PC-3 (cell line): Measurements from ENCODE around the gene EIF5AL1. TPM values are rescaled to one million over a fixed set of nuclear protein-coding genes. Genes with fewer than 3 reads are reported as not detected.

ENCODE experiments used
- ATAC-seq: fragments of 200-7000 bp; cut with Tn5 transposase; 2 replicates; pipeline ENCODE4 v1.9.1; 2020; ENCODE audit warnings: mild to moderate bottlenecking, moderate library complexity
- BruUV-seq: library from RNA; stranded (reverse); fragments of 400-500 nt; replicated peaks from 2 replicates; lab custom pipeline; 2021; lab: Mats Ljungman, UMichigan
- CTCF ChIA-PET: fragments of 300-600 bp; sonication (Branson Sonifier 250); formaldehyde crosslinking; loops from one replicate; lab custom pipeline; 2022; ENCODE audit warnings: antibody characterized with exemption; lab: Charles Lee
- POLR2A ChIA-PET: fragments of 300-600 bp; sonication (Branson Sonifier 250); formaldehyde crosslinking; loops from one replicate; lab custom pipeline; 2022; ENCODE audit warnings: antibody characterized with exemption; ENCODE audit not compliant: unreplicated experiment; lab: Charles Lee
- DNase-seq: peaks from one replicate; pipeline ENCODE4 v3.0.0-alpha.2; 2015
- H2AFZ ChIP-seq: fragments of 300-600 bp; sonication (generic); 2 replicates; pipeline ENCODE4 v1.6.0; 2016; ENCODE audit warnings: antibody characterized with exemption, low read length
- H3F3A ChIP-seq: fragments of 300-600 bp; sonication (generic); one replicate; pipeline ENCODE4 v1.6.0; 2017; ENCODE audit warnings: antibody characterized with exemption, low read length, control low read depth, mild to moderate bottlenecking; ENCODE audit not compliant: unreplicated experiment
- H3K27ac ChIP-seq: fragments of 300-600 bp; sonication (generic); 2 replicates; pipeline ENCODE4 v1.5.1; 2016; ENCODE audit warnings: mild to moderate bottlenecking, low read length
- H3K27me3 ChIP-seq: fragments of 300-600 bp; sonication (generic); 2 replicates; pipeline ENCODE4 v1.6.1; 2016; ENCODE audit warnings: low read length, mixed read lengths
- H3K36me3 ChIP-seq: fragments of 300-600 bp; sonication (generic); 2 replicates; pipeline ENCODE4 v1.6.1; 2016; ENCODE audit warnings: low read depth, mixed run types, low read length, mixed read lengths
- H3K4me1 ChIP-seq: fragments of 300-600 bp; sonication (generic); 2 replicates; pipeline ENCODE4 v1.5.1; 2016; ENCODE audit warnings: low read length; ENCODE audit not compliant: insufficient read depth
- H3K4me2 ChIP-seq: fragments of 300-600 bp; sonication (generic); 2 replicates; pipeline ENCODE4 v1.6.0; 2016; ENCODE audit warnings: low read length
- H3K4me3 ChIP-seq: fragments of 300-600 bp; sonication (generic); 2 replicates; pipeline ENCODE4 v1.5.1; 2016; ENCODE audit warnings: mild to moderate bottlenecking, low read length, mixed read lengths
- H3K79me2 ChIP-seq: fragments of 300-600 bp; sonication (generic); 2 replicates; pipeline ENCODE4 v1.6.1; 2017; ENCODE audit warnings: low read length, mixed read lengths
- H3K9ac ChIP-seq: fragments of 300-600 bp; sonication (generic); 2 replicates; pipeline ENCODE4 v1.6.0; 2016; ENCODE audit warnings: mild to moderate bottlenecking, low read length
- H3K9me2 ChIP-seq: fragments of 300-600 bp; sonication (generic); replicated peaks from 2 replicates; pipeline ENCODE4 v1.6.1; 2016; ENCODE audit warnings: mixed run types, low read length, mixed read lengths
- H3K9me3 ChIP-seq: fragments of 300-600 bp; sonication (generic); 2 replicates; pipeline ENCODE4 v1.6.1; 2016; ENCODE audit warnings: low read length, mixed read lengths
- H4K20me1 ChIP-seq: fragments of 300-600 bp; sonication (generic); 2 replicates; pipeline ENCODE4 v1.6.1; 2016; ENCODE audit warnings: low read length, mixed read lengths
- CTCF ChIP-seq: fragments of 300-600 bp; sonication (generic); conservative IDR thresholded peaks from 2 replicates; pipeline ENCODE4 v1.5.1; 2017; ENCODE audit warnings: antibody characterized with exemption, low read depth, mild to moderate bottlenecking, low read length
- EZH2 ChIP-seq: fragments of 300-600 bp; sonication (generic); IDR thresholded peaks from one replicate; pipeline ENCODE4 v1.6.1; 2017; ENCODE audit warnings: antibody characterized with exemption, mild to moderate bottlenecking, low read length; ENCODE audit not compliant: unreplicated experiment
- EZH2phosphoT487 ChIP-seq: fragments of 300-600 bp; sonication (generic); IDR thresholded peaks from 2 replicates; pipeline ENCODE4 v1.6.1; 2018; ENCODE audit warnings: mild to moderate bottlenecking, antibody characterized with exemption, low read length, borderline replicate concordance
- intact Hi-C: fragments of 100-400 bp; cut with micrococcal nuclease; formaldehyde crosslinking; loops from 2 replicates; pipeline ENCODE4 v1.9.0; 2023
- total RNA-seq: library from RNA; depleted of rRNA; stranded (reverse); fragments of >200 nt; gene quantifications from 2 replicates; pipeline ENCODE4 v1.2.3, GENCODE V29; 2014; rRNA removed

Gene EIF5AL1
- total RNA-seq, 1 experiment from 2014 or later: 0.51 TPM

- ChIA-PET CTCF (no interaction called here), POLR2A (no interaction called here)
- H2AFZ ChIP-seq: no peak overlapping the region
- no TSS peak for BruUV-seq
- H3K27me3 ChIP-seq: no peaks in the 10 kb centered on the region
- no peaks in the 10 kb centered on the region for H3F3A ChIP-seq
- no peak overlapping the region for H3K4me3 ChIP-seq
- H3K27ac ChIP-seq: no peak overlapping the region
- no peaks in the 10 kb centered on the region for H4K20me1 ChIP-seq
- H3K36me3 ChIP-seq: no peaks in the 10 kb centered on the region
- intact Hi-C loops: no loop called here
- no peaks in the 10 kb centered on the region for H3K9me3 ChIP-seq
- H3K9ac ChIP-seq: no peak overlapping the region
- no peak for DNase-seq
- TF ChIP-seq EZH2 (no peak), EZH2phosphoT487 (no peak), CTCF (no peak)
- no peaks in the 10 kb centered on the region for H3K9me2 ChIP-seq
- H3K4me1 ChIP-seq: no peaks in the 10 kb centered on the region
- no peaks in the 10 kb centered on the region for H3K79me2 ChIP-seq
- no peak for ATAC-seq
- H3K4me2 ChIP-seq: no peak overlapping the region
Observed at GRCh38 chr10:79562135-79562756, 49.9 kb downstream of the EIF5AL1 start.

- Histone ChIP-seq H3K4me3 (no peak overlapping the region), H3K27me3 (no peaks in the 10 kb centered on the region), H3K4me1 (no peaks in the 10 kb centered on the region), H3F3A (no peaks in the 10 kb centered on the region), H3K4me2 (no peak overlapping the region), H3K27ac (no peak overlapping the region), H3K9me3 (no peaks in the 10 kb centered on the region), H3K9me2 (no peaks in the 10 kb centered on the region), H2AFZ (no peak overlapping the region), H3K36me3 (no peaks in the 10 kb centered on the region), H3K9ac (no peak overlapping the region), H3K79me2 (no peaks in the 10 kb centered on the region), H4K20me1 (no peaks in the 10 kb centered on the region)
- ChIA-PET POLR2A (no interaction called here), CTCF (no interaction called here)
- intact Hi-C loops: no loop called here
- BruUV-seq: no TSS peak
- ATAC-seq: no peak
- no peak for DNase-seq
- TF ChIP-seq CTCF: no peak
- no peak for TF ChIP-seq EZH2
- no peak for TF ChIP-seq EZH2phosphoT487
Observed at GRCh38 chr10:79563426-79563825, 51.1 kb downstream of the EIF5AL1 start.

Other genes with a start within 250 kb of the EIF5AL1 start
- gene PPIF, start 165.1 kb upstream of the EIF5AL1 start, total RNA-seq: 381 and 472 TPM in 2 replicates
- gene ZCCHC24, start 66.9 kb upstream of the EIF5AL1 start, total RNA-seq: 32.9 and 40.7 TPM in 2 replicates
- gene SFTPA2, start 47.9 kb downstream of the EIF5AL1 start, total RNA-seq: not detected in 2 replicates
- gene SFTPA1, start 98.4 kb downstream of the EIF5AL1 start, total RNA-seq: not detected in 2 replicates
- gene NUTM2B, start 190.7 kb downstream of the EIF5AL1 start, total RNA-seq: 0.84 and 1.4 TPM in 2 replicates